DOHH2 (cell line): ENCODE measurements around the gene BTBD16.

Experiments used
- EZH2phosphoT487 ChIP-seq: fragments of 200-600 bp; sonication (generic); IDR thresholded peaks from 2 replicates; pipeline ENCODE4 v1.6.1; 2017; ENCODE audit warnings: borderline replicate concordance, mild to moderate bottlenecking, antibody characterized with exemption, low read length, moderate library complexity, mixed read lengths
- TF ChIP-seq, protein P1 (sequence below): fragments of 200-600 bp; sonication (generic); IDR thresholded peaks from one replicate; pipeline ENCODE4 v1.5.1; 2014; ENCODE audit warnings: antibody characterized with exemption, mild to moderate bottlenecking, low read depth, low read length; ENCODE audit not compliant: poor library complexity, severe bottlenecking

- TF ChIP-seq, protein P1, sequence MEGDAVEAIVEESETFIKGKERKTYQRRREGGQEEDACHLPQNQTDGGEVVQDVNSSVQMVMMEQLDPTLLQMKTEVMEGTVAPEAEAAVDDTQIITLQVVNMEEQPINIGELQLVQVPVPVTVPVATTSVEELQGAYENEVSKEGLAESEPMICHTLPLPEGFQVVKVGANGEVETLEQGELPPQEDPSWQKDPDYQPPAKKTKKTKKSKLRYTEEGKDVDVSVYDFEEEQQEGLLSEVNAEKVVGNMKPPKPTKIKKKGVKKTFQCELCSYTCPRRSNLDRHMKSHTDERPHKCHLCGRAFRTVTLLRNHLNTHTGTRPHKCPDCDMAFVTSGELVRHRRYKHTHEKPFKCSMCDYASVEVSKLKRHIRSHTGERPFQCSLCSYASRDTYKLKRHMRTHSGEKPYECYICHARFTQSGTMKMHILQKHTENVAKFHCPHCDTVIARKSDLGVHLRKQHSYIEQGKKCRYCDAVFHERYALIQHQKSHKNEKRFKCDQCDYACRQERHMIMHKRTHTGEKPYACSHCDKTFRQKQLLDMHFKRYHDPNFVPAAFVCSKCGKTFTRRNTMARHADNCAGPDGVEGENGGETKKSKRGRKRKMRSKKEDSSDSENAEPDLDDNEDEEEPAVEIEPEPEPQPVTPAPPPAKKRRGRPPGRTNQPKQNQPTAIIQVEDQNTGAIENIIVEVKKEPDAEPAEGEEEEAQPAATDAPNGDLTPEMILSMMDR = no peak
- no peak for TF ChIP-seq EZH2phosphoT487
Measured at GRCh38 chr10:122280156-122280555, 9.1 kb downstream of the BTBD16 start.
